GM19193 (cell line): Measurements from ENCODE around the gene PXMP2.

Experiments used
- POLR2A ChIP-seq: IDR thresholded peaks from 4 replicates; pipeline ENCODE4 v1.6.1; 2011; ENCODE audit not compliant: insufficient read depth, insufficient read length; ENCODE audit errors: extremely low read depth

Gene PXMP2

GRCh38 chr12:132687211-132688164 is at the start of gene PXMP2, which contains the start of gene POLE:
PXMP2 (plus strand) TSS chr12:132687587; CDS start chr12:132687671, 84 bp downstream.
POLE (minus strand) TSS chr12:132687342; CDS start chr12:132687315, 27 bp downstream.
- peak; percentile 84 for TF ChIP-seq POLR2A

GRCh38 chr12:132637811-132638210 is 49.6 kb upstream of the PXMP2 start:
- TF ChIP-seq POLR2A: no peak

DNA sequence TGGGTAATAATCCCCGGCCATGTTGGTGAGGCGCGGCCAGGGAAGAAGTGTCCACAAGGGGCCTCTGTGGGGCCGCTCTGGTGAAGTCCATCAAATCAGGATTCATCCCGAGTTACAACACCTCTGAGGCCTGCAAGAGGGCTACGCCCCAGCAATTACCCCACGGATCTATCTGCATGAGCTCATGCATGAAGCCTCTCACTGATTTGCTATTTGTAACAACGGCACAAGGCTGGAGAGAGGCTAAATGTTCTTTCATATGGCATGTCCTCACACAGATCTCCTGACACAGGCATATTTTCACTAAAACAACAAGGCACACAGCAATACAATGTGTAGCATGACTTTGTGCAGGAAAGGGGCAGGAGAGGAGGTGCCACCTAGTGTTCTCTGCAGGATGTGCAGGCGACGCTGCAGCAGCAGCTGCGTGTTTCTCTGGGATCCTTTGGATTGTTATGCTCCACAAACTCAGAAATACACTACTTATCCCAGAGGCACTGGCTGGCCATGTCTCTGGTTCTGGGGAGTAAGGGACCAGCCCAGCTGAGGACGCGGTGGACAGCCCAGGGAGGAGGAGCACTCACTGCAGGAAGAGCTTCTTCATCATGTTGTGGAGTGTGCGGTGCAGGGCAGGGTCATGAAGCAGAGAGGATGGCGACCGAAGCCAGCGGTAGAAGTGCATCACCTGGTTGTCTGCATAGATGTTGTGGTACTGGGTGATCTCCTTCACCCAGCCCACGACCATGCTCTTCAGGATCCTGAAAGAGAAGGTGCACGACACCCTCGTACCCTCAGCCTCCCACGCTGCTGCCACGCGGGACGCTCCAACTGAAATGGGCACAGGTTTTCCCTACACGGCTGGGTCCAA is 48.6 kb upstream of the PXMP2 start:
- TF ChIP-seq POLR2A: no peak

- no peak for TF ChIP-seq POLR2A
These were observed 47.3 kb upstream of the PXMP2 start for GRCh38 chr12:132639956-132640520.

DNA sequence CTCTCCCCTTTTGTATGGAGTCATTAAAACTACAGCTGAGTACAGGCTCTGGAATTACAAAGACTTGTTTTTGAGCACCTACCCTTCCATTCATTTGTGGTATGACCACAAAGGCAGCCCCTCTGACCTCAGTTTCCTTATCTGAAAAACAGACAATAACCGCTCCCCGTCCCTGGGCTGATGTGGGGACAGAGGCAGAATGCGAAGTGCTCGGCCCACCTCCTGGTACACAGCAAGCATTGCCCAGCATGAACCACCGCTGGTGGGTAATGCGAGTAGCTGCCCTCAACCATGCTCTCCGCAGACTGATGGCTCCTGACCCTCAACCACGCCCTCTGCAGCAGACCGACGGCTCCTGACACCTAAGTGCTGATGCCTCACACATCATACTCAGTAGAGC is 46.5 kb upstream of the PXMP2 start:
- TF ChIP-seq POLR2A: no peak

GRCh38 chr12:132641811-132642650 is 45.4 kb upstream of the PXMP2 start:
- TF ChIP-seq POLR2A: no peak

- no peak for TF ChIP-seq POLR2A
These were observed 44.2 kb upstream of the PXMP2 start for GRCh38 chr12:132642846-132643835.

GRCh38 chr12:132646850-132647249 is 40.5 kb upstream of the PXMP2 start:
- no peak for TF ChIP-seq POLR2A

DNA sequence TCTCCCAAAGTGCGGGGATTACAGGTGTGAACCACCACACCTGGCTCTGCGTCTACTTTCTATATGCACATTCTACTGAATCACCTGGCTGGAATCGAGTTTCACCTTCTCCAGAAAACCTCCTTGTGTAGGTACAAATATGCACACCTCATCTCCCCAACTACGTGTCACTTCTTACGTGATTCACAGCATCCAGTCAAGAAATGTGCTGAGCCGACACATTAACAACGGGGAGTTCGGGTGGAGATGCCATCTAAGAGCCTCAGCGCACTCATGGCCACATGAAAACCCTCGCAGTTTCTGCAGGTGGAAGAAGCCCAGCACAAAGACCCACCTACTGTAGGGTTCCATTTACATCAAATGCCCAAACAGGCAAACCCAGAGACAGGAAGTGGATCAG is 39.5 kb upstream of the PXMP2 start:
- TF ChIP-seq POLR2A: no peak

DNA sequence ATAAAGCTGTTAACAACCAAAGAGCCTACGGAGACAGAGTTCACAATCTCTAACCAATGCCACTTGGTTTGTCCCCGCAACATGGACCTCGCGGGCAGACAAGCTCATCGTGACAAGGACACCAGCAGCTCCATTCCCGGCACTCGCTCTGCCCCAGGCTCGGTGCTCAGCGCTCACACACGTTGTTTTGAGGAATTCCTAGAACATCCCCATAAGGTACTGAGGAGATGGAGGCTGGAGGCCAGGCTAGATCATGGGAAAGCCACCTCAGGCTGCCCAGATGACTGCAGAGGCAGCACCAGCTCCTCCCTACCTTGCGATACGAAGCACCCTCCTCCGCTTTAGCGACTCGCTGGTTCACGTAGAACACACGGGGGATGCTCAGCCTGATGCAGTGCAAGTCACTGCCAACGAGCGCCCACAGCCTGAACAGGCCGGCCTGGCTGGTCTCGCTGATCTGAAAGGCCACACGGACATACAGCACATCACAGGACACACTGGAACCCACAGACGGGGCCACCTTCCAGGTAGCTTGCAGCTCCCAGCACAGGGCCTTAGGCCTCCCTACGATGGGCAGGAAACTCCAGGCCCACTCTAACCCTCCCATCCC is 38.7 kb upstream of the PXMP2 start:
- TF ChIP-seq POLR2A: no peak

- TF ChIP-seq POLR2A: no peak
These were observed 38.0 kb upstream of the PXMP2 start for GRCh38 chr12:132649226-132649945.
